Fibroblast of peridontal ligament (primary cell): ENCODE measurements around the gene NCR3LG1.

Experiments used
- DNase-seq: peaks from one replicate; pipeline ENCODE4 v3.0.0-alpha.2; 2010; ENCODE audit errors: extremely low read depth

Gene NCR3LG1

GRCh38 chr11:17371614-17372013, 20.0 kb downstream of the NCR3LG1 start:
- DNase-seq, result peak; percentile 57

- DNase-seq, result no peak
Measured at GRCh38 chr11:17375547-17375946, 23.9 kb downstream of the NCR3LG1 start.

GRCh38 chr11:17376493-17376892, 24.9 kb downstream of the NCR3LG1 start:
- DNase-seq, result no peak

GRCh38 chr11:17378655-17379054, 27.1 kb downstream of the NCR3LG1 start:
- DNase-seq, result no peak

- DNase-seq, result no peak
Measured at GRCh38 chr11:17379383-17380180, 28.0 kb downstream of the NCR3LG1 start.

GRCh38 chr11:17381156-17381555, 29.6 kb downstream of the NCR3LG1 start:
- DNase-seq, result no peak

- DNase-seq, result no peak
Measured at GRCh38 chr11:17382046-17382728, 30.6 kb downstream of the NCR3LG1 start.

GRCh38 chr11:17383461-17383860, 31.9 kb downstream of the NCR3LG1 start:
- no peak for DNase-seq

GRCh38 chr11:17384002-17384511, 32.5 kb downstream of the NCR3LG1 start:
- peak; percentile 86 for DNase-seq

- no peak for DNase-seq
Measured at GRCh38 chr11:17385492-17385891, 33.9 kb downstream of the NCR3LG1 start.

GRCh38 chr11:17385926-17386325, 34.3 kb downstream of the NCR3LG1 start:
- DNase-seq, result no peak

- peak; percentile 22 for DNase-seq
Measured at GRCh38 chr11:17386331-17387084, 34.9 kb downstream of the NCR3LG1 start.

- no peak for DNase-seq
Measured at GRCh38 chr11:17387254-17387653, 35.7 kb downstream of the NCR3LG1 start.

GRCh38 chr11:17387811-17388210, 36.2 kb downstream of the NCR3LG1 start:
- no peak for DNase-seq

GRCh38 chr11:17388609-17389210, 37.1 kb downstream of the NCR3LG1 start, which contains the start of gene KCNJ11:
TSS of gene KCNJ11 (minus strand) at chr11:17388659. CDS start at chr11:17388091, 568 bp downstream.
- no peak for DNase-seq

- DNase-seq, result no peak
Measured at GRCh38 chr11:17389211-17389956, 37.8 kb downstream of the NCR3LG1 start.

- DNase-seq, result no peak
Measured at GRCh38 chr11:17389957-17390649, 38.5 kb downstream of the NCR3LG1 start.

- no peak for DNase-seq
Measured at GRCh38 chr11:17391493-17392355, 40.1 kb downstream of the NCR3LG1 start.

GRCh38 chr11:17392872-17393271, 41.3 kb downstream of the NCR3LG1 start:
- no peak for DNase-seq
